HEK293 (cell line): ENCODE data around the gene MFSD11.
A peak's percentile ranks its signal among the peaks of the same experiment; 100 is the strongest.

Source experiments
- CTCF ChIA-PET: fragments of 350-600 bp; formaldehyde crosslinking; extraction: SDS; loops from one replicate; lab custom pipeline; 2021; ENCODE audit warnings: antibody characterized with exemption; lab: Yijun Ruan, JAX
- POLR2A ChIA-PET: fragments of 300-600 bp; formaldehyde crosslinking; extraction: SDS; loops from one replicate; lab custom pipeline; 2020; ENCODE audit warnings: antibody characterized with exemption, inconsistent platforms; lab: Yijun Ruan, JAX
- H3K27ac ChIP-seq: fragments of 200-500 bp; sonication (Bioruptor generic); 2 replicates; pipeline ENCODE4 v1.5.1; 2014; ENCODE audit warnings: low read depth, low read length, control low read depth, inconsistent platforms; ENCODE audit errors: extremely low read depth
- H3K36me3 ChIP-seq, 2 experiments: fragments of 200-500 bp in 1 of 2; sonication (Bioruptor generic) in 1 of 2; 1 replicate in 1 of 2; 2 replicates in 1 of 2; pipeline ENCODE4 v1.5.1; 2014 to 2017; ENCODE audit warnings: inconsistent platforms in 2 of 2, low read length in 2 of 2; ENCODE audit not compliant: control insufficient read depth in 2 of 2, insufficient read depth in 1 of 2
- H3K4me1 ChIP-seq: fragments of 200-500 bp; sonication (Bioruptor generic); 2 replicates; pipeline ENCODE4 v1.5.1; 2014; ENCODE audit warnings: mild to moderate bottlenecking, low read length, inconsistent platforms; ENCODE audit not compliant: control insufficient read depth, insufficient read depth
- H3K4me3 ChIP-seq: 2 replicates; pipeline ENCODE4 v1.5.1; 2011; ENCODE audit warnings: low read depth, mild to moderate bottlenecking, control low read depth, low read length, moderate library complexity
- H3K9me3 ChIP-seq: fragments of 200-500 bp; sonication (Bioruptor generic); 2 replicates; pipeline ENCODE4 v1.5.1; 2014; ENCODE audit warnings: low read depth, low read length, inconsistent platforms; ENCODE audit not compliant: control insufficient read depth, insufficient read depth
- ELK4 ChIP-seq: IDR thresholded peaks from 2 replicates; pipeline ENCODE4 v1.6.1; 2011; ENCODE audit warnings: mild to moderate bottlenecking, low read depth, low read length, borderline replicate concordance
- FEZF1 ChIP-seq: fragments of 450-650 bp; formaldehyde crosslinking; IDR thresholded peaks from 2 replicates; pipeline ENCODE4 v1.5.1; 2016; ENCODE audit warnings: missing biosample characterization, missing genetic modification characterization
- GFI1B ChIP-seq: fragments of 450-650 bp; formaldehyde crosslinking; IDR thresholded peaks from 2 replicates; pipeline ENCODE4 v1.5.1; 2016; ENCODE audit warnings: missing biosample characterization, missing genetic modification characterization
- OSR2 ChIP-seq: fragments of 450-650 bp; formaldehyde crosslinking; IDR thresholded peaks from 2 replicates; pipeline ENCODE4 v1.5.1; 2016; ENCODE audit warnings: missing biosample characterization, missing genetic modification characterization
- PRDM2 ChIP-seq: fragments of 450-650 bp; formaldehyde crosslinking; IDR thresholded peaks from 2 replicates; pipeline ENCODE4 v1.5.1; 2016; ENCODE audit warnings: missing biosample characterization, missing genetic modification characterization, borderline replicate concordance
- SP7 ChIP-seq: fragments of 450-650 bp; formaldehyde crosslinking; IDR thresholded peaks from 2 replicates; pipeline ENCODE4 v1.5.1; 2016; ENCODE audit warnings: missing biosample characterization, missing genetic modification characterization
- WT1 ChIP-seq: fragments of 450-650 bp; formaldehyde crosslinking; IDR thresholded peaks from 2 replicates; pipeline ENCODE4 v1.5.1; 2016; ENCODE audit warnings: missing biosample characterization, missing genetic modification characterization
- YY2 ChIP-seq: fragments of 450-650 bp; formaldehyde crosslinking; IDR thresholded peaks from 2 replicates; pipeline ENCODE4 v1.5.1; 2016; ENCODE audit warnings: missing biosample characterization, missing genetic modification characterization
- ZNF2 ChIP-seq: fragments of 450-650 bp; formaldehyde crosslinking; IDR thresholded peaks from 2 replicates; pipeline ENCODE4 v1.5.1; 2016; ENCODE audit warnings: missing biosample characterization, missing genetic modification characterization
- ZNF23 ChIP-seq: fragments of 450-650 bp; formaldehyde crosslinking; IDR thresholded peaks from 2 replicates; pipeline ENCODE4 v1.5.1; 2016; ENCODE audit warnings: missing biosample characterization, missing genetic modification characterization, borderline replicate concordance
- ZNF324 ChIP-seq: fragments of 450-650 bp; formaldehyde crosslinking; IDR thresholded peaks from 2 replicates; pipeline ENCODE4 v1.5.1; 2016; ENCODE audit warnings: missing biosample characterization, missing genetic modification characterization
- ZNF404 ChIP-seq: fragments of 450-650 bp; formaldehyde crosslinking; IDR thresholded peaks from 2 replicates; pipeline ENCODE4 v1.5.1; 2017; ENCODE audit warnings: missing biosample characterization, missing genetic modification characterization
- ZNF555 ChIP-seq: fragments of 450-650 bp; formaldehyde crosslinking; conservative IDR thresholded peaks from 2 replicates; pipeline ENCODE4 v1.5.1; 2017; ENCODE audit warnings: missing biosample characterization, mild to moderate bottlenecking, missing genetic modification characterization, inconsistent platforms
- ZNF624 ChIP-seq: fragments of 450-650 bp; formaldehyde crosslinking; IDR thresholded peaks from 2 replicates; pipeline ENCODE4 v1.5.1; 2017; ENCODE audit warnings: missing biosample characterization, missing genetic modification characterization
- ZNF707 ChIP-seq: fragments of 450-650 bp; formaldehyde crosslinking; IDR thresholded peaks from 2 replicates; pipeline ENCODE4 v1.5.1; 2016; ENCODE audit warnings: missing biosample characterization, missing genetic modification characterization
- TF ChIP-seq, protein P1 (sequence below): fragments of 450-650 bp; formaldehyde crosslinking; IDR thresholded peaks from 2 replicates; pipeline ENCODE4 v1.5.1; 2016; ENCODE audit warnings: missing biosample characterization, missing genetic modification characterization
- TF ChIP-seq, protein P2 (sequence below): fragments of 450-650 bp; formaldehyde crosslinking; IDR thresholded peaks from 2 replicates; pipeline ENCODE4 v1.5.1; 2016; ENCODE audit warnings: missing biosample characterization, missing genetic modification characterization

The MFSD11 gene

GRCh38 chr17:76714822-76715495 lies 23.0 kb upstream of the MFSD11 start (continued):
- no peak for TF ChIP-seq ZNF324 (tag by site-specific recombination)
- TF ChIP-seq ZNF2 (tag by site-specific recombination) = peak; percentile 60
- TF ChIP-seq, protein P1, sequence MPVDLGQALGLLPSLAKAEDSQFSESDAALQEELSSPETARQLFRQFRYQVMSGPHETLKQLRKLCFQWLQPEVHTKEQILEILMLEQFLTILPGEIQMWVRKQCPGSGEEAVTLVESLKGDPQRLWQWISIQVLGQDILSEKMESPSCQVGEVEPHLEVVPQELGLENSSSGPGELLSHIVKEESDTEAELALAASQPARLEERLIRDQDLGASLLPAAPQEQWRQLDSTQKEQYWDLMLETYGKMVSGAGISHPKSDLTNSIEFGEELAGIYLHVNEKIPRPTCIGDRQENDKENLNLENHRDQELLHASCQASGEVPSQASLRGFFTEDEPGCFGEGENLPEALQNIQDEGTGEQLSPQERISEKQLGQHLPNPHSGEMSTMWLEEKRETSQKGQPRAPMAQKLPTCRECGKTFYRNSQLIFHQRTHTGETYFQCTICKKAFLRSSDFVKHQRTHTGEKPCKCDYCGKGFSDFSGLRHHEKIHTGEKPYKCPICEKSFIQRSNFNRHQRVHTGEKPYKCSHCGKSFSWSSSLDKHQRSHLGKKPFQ (tag by site-specific recombination) = no peak
- TF ChIP-seq FEZF1 (tag by site-specific recombination) = peak; percentile 49
- TF ChIP-seq SP7 = no peak
- no peak for TF ChIP-seq ZNF23
- no peak for TF ChIP-seq ZNF707
- no peak for TF ChIP-seq YY2 (tag by site-specific recombination)

DNA sequence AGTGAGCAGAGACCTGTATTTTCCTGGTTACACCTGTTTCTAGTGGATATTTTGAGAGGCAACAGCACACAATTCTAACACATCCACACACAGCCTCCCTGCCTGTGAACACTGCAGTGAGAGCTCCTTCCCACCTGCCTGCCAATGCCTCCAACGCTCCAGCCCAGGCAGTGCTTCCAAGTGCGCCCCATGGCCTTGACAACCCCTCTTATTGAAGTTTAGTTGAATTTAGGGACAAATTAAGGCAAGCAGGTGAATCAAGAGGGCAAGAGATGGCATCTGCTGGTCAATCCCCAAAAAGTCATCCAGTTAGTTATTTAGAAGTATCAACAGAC lies 22.5 kb upstream of the MFSD11 start:
- peaks cover 35% of the 10 kb centered on the region for H3K4me1 ChIP-seq
- TF ChIP-seq ELK4 (no peak), PRDM2 (no peak), ZNF555 (no peak), ZNF624 (tag by site-specific recombination) (no peak), OSR2 (tag by site-specific recombination) (no peak), WT1 (tag by site-specific recombination) (no peak), ZNF404 (no peak), GFI1B (no peak)
- TF ChIP-seq, protein P2, sequence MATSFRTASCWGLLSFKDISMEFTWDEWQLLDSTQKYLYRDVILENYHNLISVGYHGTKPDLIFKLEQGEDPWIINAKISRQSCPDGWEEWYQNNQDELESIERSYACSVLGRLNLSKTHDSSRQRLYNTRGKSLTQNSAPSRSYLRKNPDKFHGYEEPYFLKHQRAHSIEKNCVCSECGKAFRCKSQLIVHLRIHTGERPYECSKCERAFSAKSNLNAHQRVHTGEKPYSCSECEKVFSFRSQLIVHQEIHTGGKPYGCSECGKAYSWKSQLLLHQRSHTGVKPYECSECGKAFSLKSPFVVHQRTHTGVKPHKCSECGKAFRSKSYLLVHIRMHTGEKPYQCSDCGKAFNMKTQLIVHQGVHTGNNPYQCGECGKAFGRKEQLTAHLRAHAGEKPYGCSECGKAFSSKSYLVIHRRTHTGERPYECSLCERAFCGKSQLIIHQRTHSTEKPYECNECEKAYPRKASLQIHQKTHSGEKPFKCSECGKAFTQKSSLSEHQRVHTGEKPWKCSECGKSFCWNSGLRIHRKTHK (tag by site-specific recombination) = no peak
- TF ChIP-seq, all 188 proteins: peak for 0
- H3K27ac ChIP-seq = no peak overlapping the region; the same call in 1 of the 2 replicates
- H3K4me3 ChIP-seq = no peak overlapping the region
- CTCF ChIA-PET = interaction anchor here (0.5 to 9.8 kb wide), 17 partner anchors 10 to 569 kb away, joined by 3 to 175 read pairs (median 13); partner anchors contain the start of genes JMJD6, METTL23, PRCD and ST6GALNAC1
- peaks cover 36 to 72% of the 10 kb centered on the region in 2 experiments for H3K36me3 ChIP-seq
- H3K9me3 ChIP-seq = no peaks in the 10 kb centered on the region
- POLR2A ChIA-PET = interaction anchor here (0.5 to 1.5 kb wide), 3 partner anchors 10 to 14 kb away, joined by 3 to 9 read pairs (median 5); no protein-coding TSS in a partner anchor
